ENCODE measurements around the gene NOXO1.
"Not testable (repeated sequence)": the region's sequence is repeated elsewhere in the genome, so short reads cannot be mapped to it uniquely, and the experiment has no call there.

- not testable (repeated sequence) for TF ChIP-seq POLR2A, CTCF (IDR thresholded peaks at IDR 0.05)
These were observed 23.2 kb downstream of the NOXO1 start for GRCh38 chr16:1958143-1958491.
